ENCODE results near the gene REEP1.

DNA sequence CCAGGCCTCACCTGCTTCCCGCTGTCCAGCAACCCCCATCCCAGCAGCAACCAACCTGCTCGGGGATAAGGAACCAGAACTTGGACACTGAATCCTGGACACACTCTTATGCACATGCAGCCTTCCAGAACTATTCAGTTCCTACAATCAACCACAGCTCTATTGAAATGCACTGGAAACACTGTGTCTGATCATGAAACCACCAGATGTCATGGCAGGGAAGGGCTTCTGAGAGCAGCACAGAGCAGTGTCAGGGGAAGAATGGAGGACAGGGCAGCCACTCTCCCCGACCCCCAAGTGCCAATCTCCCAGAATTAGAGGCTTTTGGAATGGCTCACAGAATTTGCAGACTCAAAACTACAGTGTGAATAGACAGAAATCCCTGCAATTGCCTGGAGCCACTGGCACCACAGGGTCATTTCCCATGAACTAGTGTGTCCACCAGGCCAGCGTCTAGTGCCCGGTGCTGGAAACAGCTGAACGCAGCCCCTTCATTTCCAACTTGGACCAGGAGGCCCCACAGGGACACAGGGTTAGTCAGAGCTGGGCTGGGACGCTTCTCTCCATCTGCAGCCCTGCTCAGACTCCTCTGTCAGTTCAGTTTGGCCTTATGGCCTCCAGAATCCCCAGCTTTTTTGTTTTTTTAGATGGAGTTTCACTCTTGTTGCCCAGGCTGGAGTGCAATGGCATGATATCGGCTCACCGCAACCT, 112.6 kb downstream of the REEP1 start:
- no peak for TF ChIP-seq POLR2A (IDR thresholded peaks at IDR 0.05; ENCODE audit: low read length)
- TF ChIP-seq GATA1 (IDR thresholded peaks at IDR 0.05; ENCODE audit: low read depth, low read length), result no peak
